Neural cell (in vitro differentiated cells): ENCODE measurements around the gene ERCC4. TPM values are rescaled to one million over a fixed set of nuclear protein-coding genes. Genes with fewer than 3 reads are reported as not detected.

ENCODE experiments used
- H2AFZ ChIP-seq: fragments of 200-600, 300-800 bp; sonication (generic), shearing (Covaris generic); 2 replicates; pipeline ENCODE4 v1.6.0; 2014; ENCODE audit warnings: low read depth, mild to moderate bottlenecking, antibody characterized with exemption, low read length, moderate library complexity
- H3F3A ChIP-seq: fragments of 200-600 bp; shearing (Covaris generic); 2 replicates; pipeline ENCODE4 v1.6.1; 2016; ENCODE audit warnings: mild to moderate bottlenecking, moderate library complexity, mixed read lengths, antibody characterized with exemption, low read length; ENCODE audit not compliant: insufficient read depth, poor library complexity, severe bottlenecking
- H3K27ac ChIP-seq: fragments of 200-600, 300-800 bp; sonication (generic), shearing (Covaris generic); 2 replicates; pipeline ENCODE4 v1.5.1; 2014; ENCODE audit warnings: mild to moderate bottlenecking, low read length, moderate library complexity
- H3K27me3 ChIP-seq: fragments of 300-800, 200-600 bp; sonication (generic), shearing (Covaris generic); 2 replicates; pipeline ENCODE4 v1.6.0; 2014; ENCODE audit warnings: mild to moderate bottlenecking, low read depth, low read length, moderate library complexity; ENCODE audit not compliant: insufficient read depth
- H3K36me3 ChIP-seq: fragments of 300-800, 200-600 bp; sonication (generic), shearing (Covaris generic); 2 replicates; pipeline ENCODE4 v1.5.1; 2014; ENCODE audit warnings: mild to moderate bottlenecking, antibody characterized with exemption, low read length, moderate library complexity; ENCODE audit not compliant: insufficient read depth
- H3K4me2 ChIP-seq: fragments of 300-800, 200-600 bp; sonication (generic), shearing (Covaris generic); 2 replicates; pipeline ENCODE4 v1.6.0; 2014; ENCODE audit warnings: mild to moderate bottlenecking, low read length
- H3K4me3 ChIP-seq: fragments of 300-800, 200-600 bp; sonication (generic), shearing (Covaris generic); 2 replicates; pipeline ENCODE4 v1.5.1; 2014; ENCODE audit warnings: mild to moderate bottlenecking, low read length, moderate library complexity
- H3K79me2 ChIP-seq: fragments of 200-600 bp; shearing (Covaris generic); replicated peaks from 2 replicates; pipeline ENCODE4 v1.6.0; 2014; ENCODE audit warnings: mild to moderate bottlenecking, low read length, moderate library complexity; ENCODE audit not compliant: insufficient read depth
- H3K9ac ChIP-seq: fragments of 300-800, 200-600 bp; sonication (generic), shearing (Covaris generic); 2 replicates; pipeline ENCODE4 v1.6.1; 2016; ENCODE audit warnings: mild to moderate bottlenecking, low read length, mixed read lengths
- H3K9me2 ChIP-seq: fragments of 200-600 bp; shearing (Covaris generic); 2 replicates; pipeline ENCODE4 v1.6.1; 2016; ENCODE audit warnings: mild to moderate bottlenecking, low read length, mixed read lengths; ENCODE audit not compliant: insufficient read depth
- H3K9me3 ChIP-seq: fragments of 200-600, 300-800 bp; sonication (generic), shearing (Covaris generic); 2 replicates; pipeline ENCODE4 v1.6.1; 2016; ENCODE audit warnings: mild to moderate bottlenecking, mixed run types, low read length, moderate library complexity, mixed read lengths
- H4K20me1 ChIP-seq: fragments of 200-600 bp; shearing (Covaris generic); 2 replicates; pipeline ENCODE4 v1.6.1; 2016; ENCODE audit warnings: mild to moderate bottlenecking, mixed run types; ENCODE audit not compliant: insufficient read depth
- EP300 ChIP-seq: fragments of 450-650 bp; conservative IDR thresholded peaks from 2 replicates; pipeline ENCODE4 v1.6.1; 2014; ENCODE audit warnings: antibody characterized with exemption, mild to moderate bottlenecking, moderate library complexity; ENCODE audit not compliant: poor library complexity, severe bottlenecking
- EZH2 ChIP-seq: fragments of 200-600, 300-800 bp; shearing (Covaris generic), sonication (generic); IDR thresholded peaks from 2 replicates; pipeline ENCODE4 v1.6.1; 2014; ENCODE audit warnings: antibody characterized with exemption, low read length, borderline replicate concordance, mild to moderate bottlenecking; ENCODE audit not compliant: insufficient read depth, poor library complexity, severe bottlenecking
- MXI1 ChIP-seq: fragments of 450-650 bp; conservative IDR thresholded peaks from 2 replicates; pipeline ENCODE4 v1.6.1; 2014; ENCODE audit warnings: antibody characterized with exemption, mild to moderate bottlenecking; ENCODE audit not compliant: poor library complexity, severe bottlenecking
- POLR2AphosphoS5 ChIP-seq: IDR thresholded peaks from 2 replicates; pipeline ENCODE4 v1.6.1; 2012
- RAD21 ChIP-seq: fragments of 450-650 bp; conservative IDR thresholded peaks from 2 replicates; pipeline ENCODE4 v1.6.1; 2014; ENCODE audit warnings: antibody characterized with exemption, mild to moderate bottlenecking, moderate library complexity
- SMC3 ChIP-seq: fragments of 450-650 bp; conservative IDR thresholded peaks from 2 replicates; pipeline ENCODE4 v1.6.1; 2014; ENCODE audit warnings: antibody characterized with exemption, mild to moderate bottlenecking, moderate library complexity; ENCODE audit not compliant: poor library complexity
- TAF1 ChIP-seq: IDR thresholded peaks from 2 replicates; pipeline ENCODE4 v1.6.1; 2012; ENCODE audit warnings: low read depth
- polyA plus RNA-seq: library from polyadenylated mRNA; depleted of rRNA; stranded (reverse); fragments of >200 nt; gene quantifications from 2 replicates; pipeline ENCODE4 v1.2.3, GENCODE V29; 2014
- TF ChIP-seq, protein P1 (sequence below): fragments of 450-650 bp; IDR thresholded peaks from 2 replicates; pipeline ENCODE4 v1.5.1; 2014; ENCODE audit warnings: antibody characterized with exemption, mild to moderate bottlenecking, moderate library complexity; ENCODE audit not compliant: poor library complexity, severe bottlenecking
- TF ChIP-seq, protein P2 (sequence below): IDR thresholded peaks from 2 replicates; pipeline ENCODE4 v1.6.1; 2012; ENCODE audit warnings: borderline replicate concordance

The ERCC4 gene
- polyA plus RNA-seq, 1 donor from 2014 or later = 5.8 TPM

DNA sequence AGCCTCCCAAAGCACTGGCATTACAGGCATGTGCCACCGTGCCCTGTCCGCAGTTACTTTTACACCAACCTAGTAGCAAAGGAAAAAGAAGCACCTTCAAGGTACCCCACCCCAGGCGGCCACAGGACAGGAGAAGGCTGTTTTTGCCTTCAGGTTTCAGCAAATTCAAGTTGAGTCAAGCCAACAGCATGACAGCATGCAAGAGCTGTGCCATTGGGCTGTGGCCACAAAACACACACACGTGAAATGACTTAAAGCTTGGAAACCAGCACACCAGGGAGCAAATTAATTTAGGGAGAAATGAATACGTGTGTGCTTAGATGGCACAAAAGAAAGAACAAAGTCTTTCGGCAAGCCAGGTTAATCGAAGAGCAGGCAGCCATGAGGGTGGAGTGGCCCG is 39.7 kb downstream of the ERCC4 start:
- no peak overlapping the region for H3K27ac ChIP-seq
- no peaks in the 10 kb centered on the region for H3K9me3 ChIP-seq

DNA sequence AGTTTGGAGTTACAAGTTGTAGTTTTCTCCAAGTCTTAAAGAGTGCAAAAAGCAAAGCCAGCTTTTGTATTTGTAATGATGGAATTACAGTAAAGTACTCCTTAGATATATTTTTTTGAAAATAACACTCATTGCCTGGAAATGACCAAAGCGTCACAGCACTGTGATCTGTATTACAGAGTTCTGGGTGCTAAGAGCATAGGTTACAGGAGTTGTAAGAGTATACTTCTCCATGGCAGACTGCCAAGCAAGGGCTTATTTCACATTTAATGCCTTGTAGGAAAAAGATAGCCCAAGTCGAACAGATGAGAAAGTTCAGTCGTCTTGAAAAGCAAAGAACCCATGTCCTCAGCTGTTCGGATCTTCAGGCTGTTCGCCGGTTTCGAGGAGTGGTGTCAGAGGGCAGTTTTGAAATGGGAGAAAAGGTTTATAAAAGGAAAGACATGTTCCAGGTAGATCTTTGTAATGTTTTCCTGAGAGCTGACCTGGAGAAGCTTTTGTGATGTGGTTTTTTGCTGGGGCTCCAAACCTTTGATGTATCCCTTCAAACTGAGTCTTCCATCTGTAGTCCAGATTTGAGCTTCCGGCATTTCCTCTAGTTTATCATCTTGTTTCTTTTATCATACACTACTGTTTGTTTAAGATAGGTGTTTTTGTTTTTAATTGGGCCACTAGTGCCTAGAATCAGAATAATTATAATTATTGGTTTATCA is 41.3 kb downstream of the ERCC4 start:
- H3K36me3 ChIP-seq = no peaks in the 10 kb centered on the region
- no peak overlapping the region for H3K9ac ChIP-seq
- no peak overlapping the region for H3K27ac ChIP-seq
- no peak overlapping the region for H2AFZ ChIP-seq
- no peaks in the 10 kb centered on the region for H4K20me1 ChIP-seq
- H3K4me2 ChIP-seq = no peak overlapping the region
- H3K9me2 ChIP-seq = no peaks in the 10 kb centered on the region
- no peak for TF ChIP-seq MXI1
- TF ChIP-seq, protein P1, sequence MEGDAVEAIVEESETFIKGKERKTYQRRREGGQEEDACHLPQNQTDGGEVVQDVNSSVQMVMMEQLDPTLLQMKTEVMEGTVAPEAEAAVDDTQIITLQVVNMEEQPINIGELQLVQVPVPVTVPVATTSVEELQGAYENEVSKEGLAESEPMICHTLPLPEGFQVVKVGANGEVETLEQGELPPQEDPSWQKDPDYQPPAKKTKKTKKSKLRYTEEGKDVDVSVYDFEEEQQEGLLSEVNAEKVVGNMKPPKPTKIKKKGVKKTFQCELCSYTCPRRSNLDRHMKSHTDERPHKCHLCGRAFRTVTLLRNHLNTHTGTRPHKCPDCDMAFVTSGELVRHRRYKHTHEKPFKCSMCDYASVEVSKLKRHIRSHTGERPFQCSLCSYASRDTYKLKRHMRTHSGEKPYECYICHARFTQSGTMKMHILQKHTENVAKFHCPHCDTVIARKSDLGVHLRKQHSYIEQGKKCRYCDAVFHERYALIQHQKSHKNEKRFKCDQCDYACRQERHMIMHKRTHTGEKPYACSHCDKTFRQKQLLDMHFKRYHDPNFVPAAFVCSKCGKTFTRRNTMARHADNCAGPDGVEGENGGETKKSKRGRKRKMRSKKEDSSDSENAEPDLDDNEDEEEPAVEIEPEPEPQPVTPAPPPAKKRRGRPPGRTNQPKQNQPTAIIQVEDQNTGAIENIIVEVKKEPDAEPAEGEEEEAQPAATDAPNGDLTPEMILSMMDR = no peak
- no peak for TF ChIP-seq TAF1
- no peak for TF ChIP-seq RAD21
- TF ChIP-seq POLR2AphosphoS5 = no peak
- TF ChIP-seq EZH2 = no peak
- TF ChIP-seq SMC3 = no peak
- no peak for TF ChIP-seq EP300
- TF ChIP-seq, protein P2, sequence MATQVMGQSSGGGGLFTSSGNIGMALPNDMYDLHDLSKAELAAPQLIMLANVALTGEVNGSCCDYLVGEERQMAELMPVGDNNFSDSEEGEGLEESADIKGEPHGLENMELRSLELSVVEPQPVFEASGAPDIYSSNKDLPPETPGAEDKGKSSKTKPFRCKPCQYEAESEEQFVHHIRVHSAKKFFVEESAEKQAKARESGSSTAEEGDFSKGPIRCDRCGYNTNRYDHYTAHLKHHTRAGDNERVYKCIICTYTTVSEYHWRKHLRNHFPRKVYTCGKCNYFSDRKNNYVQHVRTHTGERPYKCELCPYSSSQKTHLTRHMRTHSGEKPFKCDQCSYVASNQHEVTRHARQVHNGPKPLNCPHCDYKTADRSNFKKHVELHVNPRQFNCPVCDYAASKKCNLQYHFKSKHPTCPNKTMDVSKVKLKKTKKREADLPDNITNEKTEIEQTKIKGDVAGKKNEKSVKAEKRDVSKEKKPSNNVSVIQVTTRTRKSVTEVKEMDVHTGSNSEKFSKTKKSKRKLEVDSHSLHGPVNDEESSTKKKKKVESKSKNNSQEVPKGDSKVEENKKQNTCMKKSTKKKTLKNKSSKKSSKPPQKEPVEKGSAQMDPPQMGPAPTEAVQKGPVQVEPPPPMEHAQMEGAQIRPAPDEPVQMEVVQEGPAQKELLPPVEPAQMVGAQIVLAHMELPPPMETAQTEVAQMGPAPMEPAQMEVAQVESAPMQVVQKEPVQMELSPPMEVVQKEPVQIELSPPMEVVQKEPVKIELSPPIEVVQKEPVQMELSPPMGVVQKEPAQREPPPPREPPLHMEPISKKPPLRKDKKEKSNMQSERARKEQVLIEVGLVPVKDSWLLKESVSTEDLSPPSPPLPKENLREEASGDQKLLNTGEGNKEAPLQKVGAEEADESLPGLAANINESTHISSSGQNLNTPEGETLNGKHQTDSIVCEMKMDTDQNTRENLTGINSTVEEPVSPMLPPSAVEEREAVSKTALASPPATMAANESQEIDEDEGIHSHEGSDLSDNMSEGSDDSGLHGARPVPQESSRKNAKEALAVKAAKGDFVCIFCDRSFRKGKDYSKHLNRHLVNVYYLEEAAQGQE = no peak
- H3K79me2 ChIP-seq = no peaks in the 10 kb centered on the region
- H3F3A ChIP-seq = no peaks in the 10 kb centered on the region
- no peak overlapping the region for H3K4me3 ChIP-seq
- no peaks in the 10 kb centered on the region for H3K9me3 ChIP-seq
- H3K27me3 ChIP-seq = no peaks in the 10 kb centered on the region

More for the DNA sequence above, 39.7 kb downstream of the ERCC4 start:
- Histone ChIP-seq H3F3A (no peaks in the 10 kb centered on the region), H3K9me2 (no peaks in the 10 kb centered on the region), H3K4me3 (no peak overlapping the region), H3K9ac (no peak overlapping the region), H4K20me1 (no peaks in the 10 kb centered on the region), H2AFZ (no peak overlapping the region), H3K27me3 (no peaks in the 10 kb centered on the region), H3K36me3 (no peaks in the 10 kb centered on the region), H3K4me2 (no peak overlapping the region), H3K79me2 (no peaks in the 10 kb centered on the region)
- TF ChIP-seq, protein P1 = no peak
- no peak for TF ChIP-seq EP300
- TF ChIP-seq SMC3 = no peak
- TF ChIP-seq, protein P2 = no peak
- no peak for TF ChIP-seq RAD21
- no peak for TF ChIP-seq MXI1
- TF ChIP-seq TAF1 = no peak
